Activated T-helper 2 cell treated with anti-CD3 and anti-CD28 coated beads, Interferon-gamma antibody, Interleukin-2, Interleukin-4, amounts not matched to agents 10 μg/mL and 5 μg/mL and 100 μg/mL, durations not matched to agents 14 hours and 24 hours and 36 hours (primary cell): ENCODE data around the gene ROBO1. TPM values are rescaled to one million over a fixed set of nuclear protein-coding genes. Genes with fewer than 3 reads are reported as not detected.

Source experiments
- DNase-seq: peaks from one replicate; pipeline ENCODE4 v3.0.0; 2021; ENCODE audit warnings: low spot score
- H3K27ac Mint-ChIP-seq: one replicate; pipeline ENCODE4 v1.8.0; 2021; ENCODE audit warnings: mixed read lengths
- H3K27me3 Mint-ChIP-seq: one replicate; pipeline ENCODE4 v1.8.0; 2021; ENCODE audit warnings: low read depth, mixed read lengths
- H3K36me3 Mint-ChIP-seq: one replicate; pipeline ENCODE4 v1.8.0; 2021; ENCODE audit warnings: low read depth, mixed read lengths
- H3K4me1 Mint-ChIP-seq: one replicate; pipeline ENCODE4 v1.8.0; 2021; ENCODE audit warnings: low read depth, mixed read lengths
- H3K4me3 Mint-ChIP-seq: one replicate; pipeline ENCODE4 v1.8.0; 2021; ENCODE audit warnings: low read depth, mild to moderate bottlenecking, moderate library complexity, mixed read lengths
- H3K9me3 Mint-ChIP-seq: one replicate; pipeline ENCODE4 v1.8.0; 2021; ENCODE audit warnings: mixed read lengths
- intact Hi-C: fragments of 100-400 bp; cut with micrococcal nuclease; formaldehyde crosslinking; loops from one replicate; pipeline ENCODE4 v1.15.1; 2023
- total RNA-seq: library from RNA; stranded (reverse); gene quantifications from 2 replicates; pipeline ENCODE4 v1.2.3, GENCODE V29; 2022

The ROBO1 gene
- total RNA-seq, 1 donor from 2014 or later = not detected

GRCh38 chr3:78871048-78871447, 896.8 kb downstream of the ROBO1 start:
- intact Hi-C loops = no loop called here
- Mint-ChIP-seq H3K4me1 (no peaks in the 10 kb centered on the region), H3K4me3 (no peak overlapping the region), H3K9me3 (no peaks in the 10 kb centered on the region), H3K36me3 (no peaks in the 10 kb centered on the region), H3K27me3 (no peaks in the 10 kb centered on the region), H3K27ac (no peak overlapping the region)
- DNase-seq = no peak

GRCh38 chr3:78870484-78870883, 897.3 kb downstream of the ROBO1 start:
- intact Hi-C loops = no loop called here
- no peaks in the 10 kb centered on the region for H3K9me3 Mint-ChIP-seq
- no peak overlapping the region for H3K27ac Mint-ChIP-seq
- H3K4me1 Mint-ChIP-seq = no peaks in the 10 kb centered on the region
- no peaks in the 10 kb centered on the region for H3K36me3 Mint-ChIP-seq
- H3K4me3 Mint-ChIP-seq = no peak overlapping the region
- no peak for DNase-seq
- no peaks in the 10 kb centered on the region for H3K27me3 Mint-ChIP-seq

- H3K4me1 Mint-ChIP-seq = no peaks in the 10 kb centered on the region
- no peaks in the 10 kb centered on the region for H3K27me3 Mint-ChIP-seq
- no peaks in the 10 kb centered on the region for H3K36me3 Mint-ChIP-seq
- H3K27ac Mint-ChIP-seq = no peak overlapping the region
- no peak overlapping the region for H3K4me3 Mint-ChIP-seq
- DNase-seq = no peak
- intact Hi-C loops = no loop called here
- H3K9me3 Mint-ChIP-seq = no peaks in the 10 kb centered on the region
Measured at GRCh38 chr3:78868570-78868969, 899.2 kb downstream of the ROBO1 start.

- H3K27me3 Mint-ChIP-seq = no peaks in the 10 kb centered on the region
- no peaks in the 10 kb centered on the region for H3K9me3 Mint-ChIP-seq
- DNase-seq = no peak
- no peak overlapping the region for H3K4me3 Mint-ChIP-seq
- no peak overlapping the region for H3K27ac Mint-ChIP-seq
- no peaks in the 10 kb centered on the region for H3K36me3 Mint-ChIP-seq
- no peaks in the 10 kb centered on the region for H3K4me1 Mint-ChIP-seq
- intact Hi-C loops = no loop called here
Measured at GRCh38 chr3:78867409-78868372, 900.1 kb downstream of the ROBO1 start.

GRCh38 chr3:78863306-78864203, 904.2 kb downstream of the ROBO1 start:
- Mint-ChIP-seq H3K36me3 (no peaks in the 10 kb centered on the region), H3K4me3 (no peak overlapping the region), H3K4me1 (no peaks in the 10 kb centered on the region), H3K9me3 (peaks cover 25% of the 10 kb centered on the region), H3K27ac (no peak overlapping the region), H3K27me3 (no peaks in the 10 kb centered on the region)
- no peak for DNase-seq
- intact Hi-C loops = no loop called here

GRCh38 chr3:78861156-78861555, 906.6 kb downstream of the ROBO1 start:
- no peaks in the 10 kb centered on the region for H3K27me3 Mint-ChIP-seq
- peaks cover 25% of the 10 kb centered on the region for H3K9me3 Mint-ChIP-seq
- H3K27ac Mint-ChIP-seq = no peak overlapping the region
- H3K4me1 Mint-ChIP-seq = no peaks in the 10 kb centered on the region
- no peak overlapping the region for H3K4me3 Mint-ChIP-seq
- intact Hi-C loops = no loop called here
- no peak for DNase-seq
- H3K36me3 Mint-ChIP-seq = no peaks in the 10 kb centered on the region

- Mint-ChIP-seq H3K36me3 (no peaks in the 10 kb centered on the region), H3K4me3 (no peak overlapping the region), H3K9me3 (peaks cover 25% of the 10 kb centered on the region), H3K27ac (no peak overlapping the region), H3K27me3 (no peaks in the 10 kb centered on the region), H3K4me1 (no peaks in the 10 kb centered on the region)
- no peak for DNase-seq
- intact Hi-C loops = no loop called here
Measured at GRCh38 chr3:78860567-78860966, 907.2 kb downstream of the ROBO1 start.

- no peak for DNase-seq
- no peaks in the 10 kb centered on the region for H3K4me1 Mint-ChIP-seq
- H3K36me3 Mint-ChIP-seq = no peaks in the 10 kb centered on the region
- intact Hi-C loops = no loop called here
- no peak overlapping the region for H3K27ac Mint-ChIP-seq
- H3K4me3 Mint-ChIP-seq = no peak overlapping the region
- no peaks in the 10 kb centered on the region for H3K27me3 Mint-ChIP-seq
- peaks cover 25% of the 10 kb centered on the region for H3K9me3 Mint-ChIP-seq
Measured at GRCh38 chr3:78858910-78859309, 908.9 kb downstream of the ROBO1 start.

- DNase-seq = no peak
- peaks cover 25% of the 10 kb centered on the region for H3K9me3 Mint-ChIP-seq
- no peak overlapping the region for H3K4me3 Mint-ChIP-seq
- no peaks in the 10 kb centered on the region for H3K36me3 Mint-ChIP-seq
- H3K27ac Mint-ChIP-seq = no peak overlapping the region
- H3K4me1 Mint-ChIP-seq = no peaks in the 10 kb centered on the region
- H3K27me3 Mint-ChIP-seq = no peaks in the 10 kb centered on the region
- intact Hi-C loops = no loop called here
Measured at GRCh38 chr3:78858174-78858573, 909.6 kb downstream of the ROBO1 start.

GRCh38 chr3:78857494-78858111, 910.2 kb downstream of the ROBO1 start:
- H3K27ac Mint-ChIP-seq = no peak overlapping the region
- H3K4me3 Mint-ChIP-seq = no peak overlapping the region
- H3K9me3 Mint-ChIP-seq = peaks cover 25% of the 10 kb centered on the region
- H3K4me1 Mint-ChIP-seq = no peaks in the 10 kb centered on the region
- no peak for DNase-seq
- H3K27me3 Mint-ChIP-seq = no peaks in the 10 kb centered on the region
- no peaks in the 10 kb centered on the region for H3K36me3 Mint-ChIP-seq
- intact Hi-C loops = no loop called here

GRCh38 chr3:78856164-78856563, 911.6 kb downstream of the ROBO1 start:
- peaks cover 17% of the 10 kb centered on the region for H3K9me3 Mint-ChIP-seq
- H3K27ac Mint-ChIP-seq = no peak overlapping the region
- no peaks in the 10 kb centered on the region for H3K36me3 Mint-ChIP-seq
- H3K4me1 Mint-ChIP-seq = no peaks in the 10 kb centered on the region
- no peak for DNase-seq
- no peaks in the 10 kb centered on the region for H3K27me3 Mint-ChIP-seq
- no peak overlapping the region for H3K4me3 Mint-ChIP-seq
- intact Hi-C loops = no loop called here

- H3K27me3 Mint-ChIP-seq = no peaks in the 10 kb centered on the region
- DNase-seq = no peak
- no peak overlapping the region for H3K4me3 Mint-ChIP-seq
- intact Hi-C loops = no loop called here
- H3K36me3 Mint-ChIP-seq = no peaks in the 10 kb centered on the region
- peaks cover 12% of the 10 kb centered on the region for H3K9me3 Mint-ChIP-seq
- H3K4me1 Mint-ChIP-seq = no peaks in the 10 kb centered on the region
- H3K27ac Mint-ChIP-seq = no peak overlapping the region
Measured at GRCh38 chr3:78855190-78855589, 912.6 kb downstream of the ROBO1 start.
